Mucosa of descending colon (tissue), 3 donors: Measurements from ENCODE around the gene ABI1. TPM values are rescaled to one million over a fixed set of nuclear protein-coding genes. Genes with fewer than 3 reads are reported as not detected.

Experiments used
- ATAC-seq: fragments of 200-7000 bp; cut with Tn5 transposase; one replicate; pipeline ENCODE4 v1.9.1; 2020; ENCODE audit warnings: mild to moderate bottlenecking, moderate library complexity
- DNase-seq, 3 donors: peaks; one replicate each; pipeline ENCODE4 v3.0.0-alpha.2; 2020
- H3K36me3 ChIP-seq: fragments of 200-600 bp; one replicate; pipeline ENCODE4 v1.8.0; 2021; ENCODE audit warnings: low read depth, mild to moderate bottlenecking
- H3K4me1 ChIP-seq: fragments of 200-600 bp; one replicate; pipeline ENCODE4 v1.8.0; 2021; ENCODE audit warnings: low read depth, mild to moderate bottlenecking
- H3K4me3 ChIP-seq: fragments of 200-600 bp; one replicate; pipeline ENCODE4 v1.8.0; 2021; ENCODE audit warnings: mild to moderate bottlenecking
- H3K9me3 ChIP-seq: fragments of 200-600 bp; one replicate; pipeline ENCODE4 v1.8.0; 2021; ENCODE audit warnings: mild to moderate bottlenecking
- CTCF ChIP-seq: fragments of 200-600 bp; IDR thresholded peaks from one replicate; pipeline ENCODE4 v1.8.0; 2022; ENCODE audit warnings: antibody characterized with exemption, mild to moderate bottlenecking
- intact Hi-C, 2 donors: fragments of 100-400 bp; cut with DNase I in 1 of 2; cut with micrococcal nuclease in 1 of 2; formaldehyde crosslinking; loops; one replicate each; pipeline versions ENCODE4 v1.11.0 to v1.11.1; 2022; cut with DNase I, micrococcal nuclease
- total RNA-seq, 3 donors: library from RNA; stranded (reverse); fragmentation: NEBNext Ultra II Directional in 2 of 3; extraction: Animal tissue kit (Norgen Biotek cat#: 25700) in 2 of 3; gene quantifications; one replicate each; pipeline versions ENCODE4 v1.2.1 to v1.2.4, GENCODE V29; 2021 to 2023
- donor health status: DM: no; HTN: no; CAD: no; lungs with moderate emphysema.
- donor health status: DM: no; HTN: no; CAD: no.
- donor health status: DM: no; HTN: yes; CAD: no.

The ABI1 gene
- total RNA-seq, 3 donors from 2014 or later, result 54.0 to 63.5 (median 62.4) TPM

DNA sequence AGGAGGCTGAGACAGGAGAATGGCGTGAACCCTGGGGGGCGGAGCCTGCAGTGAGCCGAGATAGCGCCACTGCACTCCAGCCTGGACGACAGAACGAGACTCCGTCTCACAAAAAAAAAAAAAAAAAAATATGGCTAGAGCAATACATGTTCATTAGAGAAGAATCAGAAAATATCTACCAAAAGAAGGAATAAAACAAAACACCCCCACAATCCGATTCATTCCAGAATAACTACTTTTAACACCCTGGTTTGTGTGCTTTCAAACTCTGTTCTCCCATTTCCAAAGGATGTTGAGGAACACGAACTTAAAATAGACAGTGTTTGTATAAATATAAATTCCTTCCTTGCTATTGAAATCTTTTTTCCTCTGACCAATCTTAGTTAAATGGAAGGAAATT lies 156.8 kb downstream of the ABI1 start:
- Histone ChIP-seq H3K4me1 (peaks cover 27% of the 10 kb centered on the region), H3K9me3 (no peaks in the 10 kb centered on the region), H3K36me3 (no peaks in the 10 kb centered on the region), H3K4me3 (no peak overlapping the region)
- intact Hi-C loops, result no loop called here
- DNase-seq (no peak), ATAC-seq (no peak)
- no peak for TF ChIP-seq CTCF

DNA sequence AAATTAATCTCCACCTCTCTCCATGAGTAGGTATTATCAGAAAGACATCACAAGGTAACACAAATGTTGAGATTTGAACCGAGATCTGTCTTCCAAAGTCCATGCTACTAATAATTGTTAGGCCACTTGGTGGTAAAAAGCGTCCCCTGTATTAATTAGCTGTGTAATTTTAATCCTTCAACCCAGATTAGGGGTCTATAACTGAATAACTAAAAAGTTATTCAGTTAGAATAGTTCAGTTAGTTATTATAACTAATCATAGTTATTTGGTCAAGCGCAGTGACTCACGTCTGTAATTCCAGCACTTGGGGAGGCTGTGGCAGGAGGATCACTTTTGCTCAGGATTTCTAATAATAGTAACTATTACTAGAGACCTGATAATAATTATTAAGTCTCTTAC lies 157.7 kb downstream of the ABI1 start:
- no peaks in the 10 kb centered on the region for H3K9me3 ChIP-seq
- H3K4me1 ChIP-seq, result peaks cover 34% of the 10 kb centered on the region
- no peak overlapping the region for H3K4me3 ChIP-seq
- H3K36me3 ChIP-seq, result no peaks in the 10 kb centered on the region
- DNase-seq (no peak), ATAC-seq (no peak)
- no peak for TF ChIP-seq CTCF
- intact Hi-C loops, result no loop called here

GRCh38 chr10:26700884-26701630 lies 159.7 kb downstream of the ABI1 start:
- TF ChIP-seq CTCF, result no peak
- Histone ChIP-seq H3K36me3 (no peaks in the 10 kb centered on the region), H3K4me1 (peaks cover 40% of the 10 kb centered on the region), H3K4me3 (no peak overlapping the region), H3K9me3 (no peaks in the 10 kb centered on the region)
- intact Hi-C loops, result no loop called here
- DNase-seq, result peak in 1 of 3 donors; percentile 69
- no peak for ATAC-seq

DNA sequence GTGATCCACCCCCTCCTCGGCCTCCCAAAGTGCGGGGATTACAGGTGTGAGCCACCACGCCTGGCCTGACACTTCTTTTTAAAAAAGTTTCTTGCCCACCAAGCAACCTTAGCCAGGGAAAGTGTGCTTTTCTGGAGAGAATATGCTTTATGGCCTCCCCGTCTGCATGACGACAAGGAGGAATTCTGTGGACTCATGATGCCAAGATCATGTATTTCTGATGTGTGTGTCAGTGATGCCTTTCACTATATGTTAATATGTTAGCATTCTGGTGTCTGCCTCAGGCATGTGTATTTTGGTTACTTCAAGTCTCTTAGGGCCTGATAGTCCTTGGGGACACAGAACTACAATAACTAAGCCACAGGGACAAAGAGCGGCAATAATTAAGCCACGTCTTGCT lies 161.1 kb downstream of the ABI1 start:
- no peak for ATAC-seq
- no peaks in the 10 kb centered on the region for H3K9me3 ChIP-seq
- TF ChIP-seq CTCF, result no peak
- DNase-seq, result no peak
- H3K4me3 ChIP-seq, result no peak overlapping the region
- no peaks in the 10 kb centered on the region for H3K36me3 ChIP-seq
- intact Hi-C loops, result no loop called here
- peaks cover 40% of the 10 kb centered on the region for H3K4me1 ChIP-seq

DNA sequence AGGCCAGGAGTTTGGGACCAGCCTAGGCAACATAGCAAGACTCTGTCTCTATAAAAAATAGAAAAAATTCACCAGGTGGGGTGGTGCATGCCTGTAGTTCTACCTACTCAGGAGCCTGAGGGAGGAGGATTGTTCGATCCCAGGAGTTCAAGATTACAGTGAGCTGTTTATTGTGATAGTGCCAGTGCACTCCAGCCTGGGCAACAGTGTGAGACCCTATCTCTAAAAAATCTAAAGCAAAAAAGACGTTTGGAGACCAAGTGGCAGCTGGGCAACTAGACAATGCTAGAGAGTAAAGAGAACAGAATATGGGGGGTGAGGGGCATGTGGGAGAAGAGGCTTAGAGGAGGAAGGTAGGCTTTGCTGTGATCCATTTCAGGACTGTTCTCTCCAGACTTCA lies 161.8 kb downstream of the ABI1 start:
- DNase-seq (no peak), ATAC-seq (no peak)

More for the DNA sequence above, 161.8 kb downstream of the ABI1 start:
- Histone ChIP-seq H3K36me3 (no peaks in the 10 kb centered on the region), H3K9me3 (no peaks in the 10 kb centered on the region), H3K4me3 (no peak overlapping the region), H3K4me1 (peaks cover 40% of the 10 kb centered on the region)
- TF ChIP-seq CTCF, result no peak
- intact Hi-C loops, result no loop called here
